OCI-LY1 (cell line): ENCODE data around the gene PABPC1L.

ENCODE experiments used
- H2AFZ ChIP-seq: fragments of 200-600 bp; sonication (generic), shearing (Covaris generic); 2 replicates; pipeline ENCODE4 v1.6.0; 2014; ENCODE audit warnings: antibody characterized with exemption, mild to moderate bottlenecking, low read length
- H3F3A ChIP-seq: fragments of 200-600 bp; sonication (generic), shearing (Covaris generic); 2 replicates; pipeline ENCODE4 v1.6.0; 2014; ENCODE audit warnings: mild to moderate bottlenecking, antibody characterized with exemption, low read length, moderate library complexity; ENCODE audit not compliant: insufficient read depth
- H3K27ac ChIP-seq: fragments of 200-600 bp; sonication (generic); 2 replicates; pipeline ENCODE4 v1.5.1; 2014; ENCODE audit warnings: low read length, mixed run types, mild to moderate bottlenecking, low read depth; ENCODE audit not compliant: poor library complexity, severe bottlenecking
- H3K27me3 ChIP-seq: fragments of 200-600 bp; sonication (generic); 2 replicates; pipeline ENCODE4 v1.6.0; 2014; ENCODE audit warnings: antibody characterized with exemption, mild to moderate bottlenecking, low read length, moderate library complexity; ENCODE audit not compliant: insufficient read depth
- H3K36me3 ChIP-seq: fragments of 200-600 bp; sonication (generic); 2 replicates; pipeline ENCODE4 v1.6.1; 2014; ENCODE audit warnings: mild to moderate bottlenecking, antibody characterized with exemption, low read length, moderate library complexity, mixed read lengths; ENCODE audit not compliant: insufficient read depth
- H3K4me1 ChIP-seq: fragments of 200-600 bp; sonication (generic); 2 replicates; pipeline ENCODE4 v1.5.1; 2014; ENCODE audit warnings: mild to moderate bottlenecking, low read length, moderate library complexity; ENCODE audit not compliant: insufficient read depth, severe bottlenecking
- H3K4me2 ChIP-seq: fragments of 200-600 bp; sonication (generic), shearing (Covaris generic); 2 replicates; pipeline ENCODE4 v1.6.1; 2014; ENCODE audit warnings: low read length
- H3K4me3 ChIP-seq: fragments of 200-600 bp; sonication (generic); 2 replicates; pipeline ENCODE4 v1.5.1; 2014; ENCODE audit warnings: low read length, low read depth, mild to moderate bottlenecking, mixed read lengths; ENCODE audit not compliant: poor library complexity, severe bottlenecking
- H3K79me2 ChIP-seq: fragments of 200-600 bp; shearing (Covaris generic); 2 replicates; pipeline ENCODE4 v1.6.1; 2016; ENCODE audit warnings: mixed run types, low read length, mixed read lengths; ENCODE audit not compliant: insufficient read depth
- H3K9ac ChIP-seq: fragments of 200-600 bp; sonication (generic), shearing (Covaris generic); 2 replicates; pipeline ENCODE4 v1.6.1; 2014; ENCODE audit warnings: mild to moderate bottlenecking, low read length, mixed read lengths
- H3K9me2 ChIP-seq: fragments of 200-600 bp; sonication (generic), shearing (Covaris generic); 2 replicates; pipeline ENCODE4 v1.6.1; 2014; ENCODE audit warnings: low read depth, mild to moderate bottlenecking, low read length, mixed read lengths
- H3K9me3 ChIP-seq: fragments of 200-600 bp; shearing (Covaris generic); 2 replicates; pipeline ENCODE4 v1.6.1; 2014; ENCODE audit warnings: low read length, mixed read lengths
- H4K20me1 ChIP-seq: fragments of 200-600 bp; sonication (generic), shearing (Covaris generic); 2 replicates; pipeline ENCODE4 v1.6.0; 2016; ENCODE audit warnings: mild to moderate bottlenecking, low read length; ENCODE audit not compliant: insufficient read depth
- CTCF ChIP-seq: fragments of 200-600 bp; sonication (generic), shearing (Covaris generic); IDR thresholded peaks from 2 replicates; pipeline ENCODE4 v1.5.1; 2017; ENCODE audit warnings: mild to moderate bottlenecking, antibody characterized with exemption, low read length, moderate library complexity, mixed read lengths
- EZH2 ChIP-seq: fragments of 200-600 bp; sonication (generic), shearing (Covaris generic); IDR thresholded peaks from 2 replicates; pipeline ENCODE4 v1.8.0; 2017; ENCODE audit warnings: borderline replicate concordance, mixed run types, mild to moderate bottlenecking, antibody characterized with exemption, low read length, moderate library complexity, mixed read lengths

PABPC1L gene

GRCh38 chr20:44948513-44948912 lies 38.7 kb downstream of the PABPC1L start:
- H3K27me3 ChIP-seq: no peaks in the 10 kb centered on the region
- peaks cover 100% of the 10 kb centered on the region for H3K36me3 ChIP-seq
- no peak overlapping the region for H3K27ac ChIP-seq
- no peaks in the 10 kb centered on the region for H3K9me2 ChIP-seq
- TF ChIP-seq CTCF (no peak), EZH2 (no peak)
- H3K4me3 ChIP-seq: no peak overlapping the region
- H2AFZ ChIP-seq: no peak overlapping the region
- H4K20me1 ChIP-seq: no peaks in the 10 kb centered on the region
- no peak overlapping the region for H3K4me2 ChIP-seq
- H3F3A ChIP-seq: no peaks in the 10 kb centered on the region
- no peaks in the 10 kb centered on the region for H3K79me2 ChIP-seq
- H3K4me1 ChIP-seq: no peaks in the 10 kb centered on the region
- H3K9ac ChIP-seq: no peak overlapping the region
- no peaks in the 10 kb centered on the region for H3K9me3 ChIP-seq

- Histone ChIP-seq H3K4me2 (no peak overlapping the region), H3K27ac (no peak overlapping the region), H3F3A (no peaks in the 10 kb centered on the region), H4K20me1 (no peaks in the 10 kb centered on the region), H3K27me3 (no peaks in the 10 kb centered on the region), H3K4me3 (no peak overlapping the region), H3K36me3 (peaks cover 100% of the 10 kb centered on the region), H3K9me3 (no peaks in the 10 kb centered on the region), H3K79me2 (no peaks in the 10 kb centered on the region), H3K9me2 (no peaks in the 10 kb centered on the region), H2AFZ (no peak overlapping the region), H3K9ac (no peak overlapping the region), H3K4me1 (peaks cover 3% of the 10 kb centered on the region)
- TF ChIP-seq CTCF (no peak), EZH2 (no peak)
These were observed 40.5 kb downstream of the PABPC1L start for GRCh38 chr20:44950368-44950767.

- TF ChIP-seq EZH2 (no peak), CTCF (no peak)
- Histone ChIP-seq H2AFZ (no peak overlapping the region), H3K4me2 (no peak overlapping the region), H3K9me2 (no peaks in the 10 kb centered on the region), H3F3A (no peaks in the 10 kb centered on the region), H3K9ac (no peak overlapping the region), H3K4me3 (no peak overlapping the region), H4K20me1 (no peaks in the 10 kb centered on the region), H3K79me2 (peaks cover 5% of the 10 kb centered on the region), H3K27me3 (no peaks in the 10 kb centered on the region), H3K9me3 (no peaks in the 10 kb centered on the region), H3K4me1 (peaks cover 9% of the 10 kb centered on the region), H3K27ac (no peak overlapping the region), H3K36me3 (peaks cover 95% of the 10 kb centered on the region)
These were observed 42.9 kb downstream of the PABPC1L start for GRCh38 chr20:44952731-44953130.
